Measurements from ENCODE around the gene DLGAP1.

Gene DLGAP1

GRCh38 chr18:3540805-3541548 lies 914.1 kb downstream of the DLGAP1 start:
- DNase-seq (ENCODE audit: low read depth in 2 of 2): no peak

GRCh38 chr18:3538954-3539617 lies 916.0 kb downstream of the DLGAP1 start:
- DNase-seq (ENCODE audit: low read depth in 2 of 2): no peak

- DNase-seq (ENCODE audit: low read depth in 2 of 2): no peak
Measured at GRCh38 chr18:3538456-3538855, 916.7 kb downstream of the DLGAP1 start.

- no peak for DNase-seq (ENCODE audit: low read depth in 2 of 2)
Measured at GRCh38 chr18:3530807-3531206, 924.3 kb downstream of the DLGAP1 start.

GRCh38 chr18:3529601-3530000 lies 925.5 kb downstream of the DLGAP1 start:
- DNase-seq (ENCODE audit: low read depth in 2 of 2): no peak

- no peak for DNase-seq (ENCODE audit: low read depth in 2 of 2)
Measured at GRCh38 chr18:3529077-3529476, 926.0 kb downstream of the DLGAP1 start.

- no peak for DNase-seq (ENCODE audit: low read depth in 2 of 2)
Measured at GRCh38 chr18:3528231-3528630, 926.9 kb downstream of the DLGAP1 start.

GRCh38 chr18:3526421-3527354 lies 928.4 kb downstream of the DLGAP1 start:
- no peak for DNase-seq (ENCODE audit: low read depth in 2 of 2)

- no peak for DNase-seq (ENCODE audit: low read depth in 2 of 2)
Measured at GRCh38 chr18:3525870-3526420, 929.2 kb downstream of the DLGAP1 start.

GRCh38 chr18:3524706-3525105 lies 930.4 kb downstream of the DLGAP1 start:
- DNase-seq (ENCODE audit: low read depth in 2 of 2): no peak

- no peak for DNase-seq (ENCODE audit: low read depth in 2 of 2)
Measured at GRCh38 chr18:3520230-3521085, 934.6 kb downstream of the DLGAP1 start.

GRCh38 chr18:3514312-3515216 lies 940.5 kb downstream of the DLGAP1 start:
- DNase-seq (ENCODE audit: low read depth in 2 of 2): no peak

- DNase-seq (ENCODE audit: low read depth in 2 of 2): no peak
Measured at GRCh38 chr18:3513481-3513880, 941.6 kb downstream of the DLGAP1 start.

- DNase-seq (ENCODE audit: low read depth in 2 of 2): no peak
Measured at GRCh38 chr18:3511980-3512379, 943.1 kb downstream of the DLGAP1 start.

GRCh38 chr18:3510896-3511295 lies 944.2 kb downstream of the DLGAP1 start:
- no peak for DNase-seq (ENCODE audit: low read depth in 2 of 2)

GRCh38 chr18:3510024-3510423 lies 945.1 kb downstream of the DLGAP1 start:
- DNase-seq (ENCODE audit: low read depth in 2 of 2): no peak

- no peak for DNase-seq (ENCODE audit: low read depth in 2 of 2)
Measured at GRCh38 chr18:3508576-3509549, 946.2 kb downstream of the DLGAP1 start.

GRCh38 chr18:3504637-3505036 lies 950.5 kb downstream of the DLGAP1 start:
- no peak for DNase-seq (ENCODE audit: low read depth in 2 of 2)

GRCh38 chr18:3502650-3503049 lies 952.5 kb downstream of the DLGAP1 start:
- no peak for DNase-seq (ENCODE audit: low read depth in 2 of 2)

All from stimulated activated CD4-positive, alpha-beta T cell treated with anti-CD3 and anti-CD28 coated beads, Interleukin-1b, Interleukin-23, amount 100 ng/mL, for 1 hour (primary cell).